Rectal smooth muscle tissue (tissue), 1 donor: ENCODE results near the gene COMMD4.

Experiments
- H3K27ac ChIP-seq: one replicate; pipeline ENCODE4 v1.7.0; 2013; ENCODE audit warnings: low read depth, low read length, inconsistent platforms
- H3K27me3 ChIP-seq: one replicate; pipeline ENCODE4 v1.7.0; 2013; ENCODE audit warnings: low read length; ENCODE audit not compliant: control insufficient read depth, insufficient read depth
- H3K36me3 ChIP-seq: one replicate; pipeline ENCODE4 v1.7.0; 2013; ENCODE audit warnings: low read length; ENCODE audit not compliant: control insufficient read depth, insufficient read depth
- H3K4me1 ChIP-seq: one replicate; pipeline ENCODE4 v1.7.0; 2013; ENCODE audit warnings: low read length; ENCODE audit not compliant: control insufficient read depth, insufficient read depth
- H3K4me3 ChIP-seq: one replicate; pipeline ENCODE4 v1.7.0; 2013; ENCODE audit warnings: low read length
- H3K9ac ChIP-seq: one replicate; pipeline ENCODE4 v1.7.0; 2013; ENCODE audit warnings: low read length

Gene COMMD4

GRCh38 chr15:75352186-75353080 is 16.6 kb downstream of the COMMD4 start:
- Histone ChIP-seq H3K27me3 (no peaks in the 10 kb centered on the region), H3K9ac (no peak overlapping the region), H3K36me3 (peaks cover 8% of the 10 kb centered on the region), H3K27ac (no peak overlapping the region), H3K4me3 (no peak overlapping the region), H3K4me1 (peaks cover 8% of the 10 kb centered on the region)

- Histone ChIP-seq H3K9ac (no peak overlapping the region), H3K4me3 (no peak overlapping the region), H3K27ac (no peak overlapping the region), H3K36me3 (peaks cover 10% of the 10 kb centered on the region), H3K27me3 (no peaks in the 10 kb centered on the region), H3K4me1 (peaks cover 4% of the 10 kb centered on the region)
These were observed 17.7 kb downstream of the COMMD4 start for GRCh38 chr15:75353604-75354003.

- H3K27me3 ChIP-seq = no peaks in the 10 kb centered on the region
These were observed 18.6 kb downstream of the COMMD4 start for GRCh38 chr15:75354454-75354853.

GRCh38 chr15:75355369-75355768 is 19.5 kb downstream of the COMMD4 start:
- Histone ChIP-seq H3K4me1 (no peaks in the 10 kb centered on the region), H3K4me3 (no peak overlapping the region), H3K27me3 (no peaks in the 10 kb centered on the region), H3K9ac (no peak overlapping the region), H3K27ac (no peak overlapping the region), H3K36me3 (peaks cover 20% of the 10 kb centered on the region)

More at GRCh38 chr15:75354454-75354853, 18.6 kb downstream of the COMMD4 start:
- Histone ChIP-seq H3K4me1 (no peaks in the 10 kb centered on the region), H3K9ac (no peak overlapping the region), H3K27ac (no peak overlapping the region), H3K4me3 (no peak overlapping the region), H3K36me3 (peaks cover 13% of the 10 kb centered on the region)

GRCh38 chr15:75356006-75356405 is 20.1 kb downstream of the COMMD4 start:
- Histone ChIP-seq H3K4me1 (no peaks in the 10 kb centered on the region), H3K36me3 (peaks cover 20% of the 10 kb centered on the region), H3K27me3 (no peaks in the 10 kb centered on the region), H3K27ac (no peak overlapping the region), H3K4me3 (no peak overlapping the region), H3K9ac (no peak overlapping the region)

GRCh38 chr15:75356517-75356916 is 20.7 kb downstream of the COMMD4 start:
- H3K9ac ChIP-seq = no peak overlapping the region
- no peak overlapping the region for H3K4me3 ChIP-seq
- H3K27ac ChIP-seq = no peak overlapping the region
- H3K36me3 ChIP-seq = peaks cover 25% of the 10 kb centered on the region
- H3K4me1 ChIP-seq = no peaks in the 10 kb centered on the region
- H3K27me3 ChIP-seq = no peaks in the 10 kb centered on the region

GRCh38 chr15:75357976-75358673 is 22.3 kb downstream of the COMMD4 start:
- Histone ChIP-seq H3K4me3 (no peak overlapping the region), H3K27ac (no peak overlapping the region), H3K27me3 (no peaks in the 10 kb centered on the region), H3K4me1 (no peaks in the 10 kb centered on the region), H3K36me3 (peaks cover 32% of the 10 kb centered on the region), H3K9ac (no peak overlapping the region)

GRCh38 chr15:75358771-75359536 is 23.1 kb downstream of the COMMD4 start:
- Histone ChIP-seq H3K27ac (no peak overlapping the region), H3K27me3 (no peaks in the 10 kb centered on the region), H3K4me3 (no peak overlapping the region), H3K9ac (no peak overlapping the region), H3K36me3 (peaks cover 32% of the 10 kb centered on the region), H3K4me1 (no peaks in the 10 kb centered on the region)

GRCh38 chr15:75359537-75360250 is 23.8 kb downstream of the COMMD4 start:
- Histone ChIP-seq H3K4me3 (no peak overlapping the region), H3K4me1 (no peaks in the 10 kb centered on the region), H3K27me3 (no peaks in the 10 kb centered on the region), H3K27ac (no peak overlapping the region), H3K36me3 (peaks cover 32% of the 10 kb centered on the region), H3K9ac (no peak overlapping the region)

GRCh38 chr15:75360391-75360790 is 24.5 kb downstream of the COMMD4 start:
- Histone ChIP-seq H3K27ac (no peak overlapping the region), H3K36me3 (peaks cover 30% of the 10 kb centered on the region), H3K4me1 (no peaks in the 10 kb centered on the region), H3K27me3 (no peaks in the 10 kb centered on the region), H3K9ac (no peak overlapping the region), H3K4me3 (no peak overlapping the region)

- Histone ChIP-seq H3K4me1 (no peaks in the 10 kb centered on the region), H3K4me3 (no peak overlapping the region), H3K27ac (no peak overlapping the region), H3K9ac (no peak overlapping the region), H3K36me3 (peaks cover 33% of the 10 kb centered on the region), H3K27me3 (no peaks in the 10 kb centered on the region)
These were observed 25.0 kb downstream of the COMMD4 start for GRCh38 chr15:75360856-75361255.
